Colon (tissue), 2 donors: ENCODE measurements around the gene NCOA4.
"Not testable (repeated sequence)": the region's sequence is repeated elsewhere in the genome, so short reads cannot be mapped to it uniquely, and the experiment has no call there.

Experiments
- FAIRE-seq: peaks from 2 replicates; lab custom pipeline; 2012; peaks lifted over from hg19 to GRCh38; lab: Jason Lieb, UNC
- donor health status: control.
- donor health status: control.

NCOA4 gene

GRCh38 chr10:45981367-45981766 lies 49.1 kb downstream of the NCOA4 start:
- FAIRE-seq: not testable (repeated sequence)

- FAIRE-seq: not testable (repeated sequence)
These were observed 51.9 kb downstream of the NCOA4 start for GRCh38 chr10:45978554-45978953.

GRCh38 chr10:45974041-45974440 lies 56.4 kb downstream of the NCOA4 start:
- not testable (repeated sequence) for FAIRE-seq

GRCh38 chr10:45972813-45973169 lies 57.6 kb downstream of the NCOA4 start:
- not testable (repeated sequence) for FAIRE-seq

- FAIRE-seq: not testable (repeated sequence)
These were observed 58.2 kb downstream of the NCOA4 start, which contains the start of gene TIMM23 for GRCh38 chr10:45972106-45972812. Gene TIMM23 (plus strand): TSS chr10:45972489. CDS start chr10:45972625, 136 bp downstream.

GRCh38 chr10:45971742-45972105 lies 58.7 kb downstream of the NCOA4 start:
- FAIRE-seq: not testable (repeated sequence)

- FAIRE-seq: not testable (repeated sequence)
These were observed 59.4 kb downstream of the NCOA4 start for GRCh38 chr10:45971019-45971418.

- FAIRE-seq: not testable (repeated sequence)
These were observed 67.6 kb downstream of the NCOA4 start for GRCh38 chr10:45962686-45963452.

GRCh38 chr10:45957928-45958327 lies 72.5 kb downstream of the NCOA4 start:
- not testable (repeated sequence) for FAIRE-seq

- not testable (repeated sequence) for FAIRE-seq
These were observed 73.8 kb downstream of the NCOA4 start for GRCh38 chr10:45956634-45957033.
